ENCODE results near the gene DGKI. TPM values are rescaled to one million over a fixed set of nuclear protein-coding genes. Genes with fewer than 3 reads are reported as not detected.

DGKI gene
- total and polyA plus RNA-seq, 11 donors: 0.36 to 4.6 (median 1.0) TPM

GRCh38 chr7:137703291-137704010 lies 143.3 kb downstream of the DGKI start:
- no peaks in the 10 kb centered on the region for H3K27me3 ChIP-seq
- DNase-seq (no peak), ATAC-seq (no peak)
- H3K36me3 ChIP-seq: no peaks in the 10 kb centered on the region
- 84 to 94% (median 88%) methylated on average over 3 of the region's 3 CpGs for WGBS, 4 donors
- TF ChIP-seq CTCF (IDR thresholded peaks at IDR 0.05) (no peak), POLR2A (IDR thresholded peaks at IDR 0.05) (no peak)
- H3K4me3 ChIP-seq: no peak overlapping the region
- no peaks in the 10 kb centered on the region for H3K4me1 ChIP-seq
- H3K27ac ChIP-seq: no peak overlapping the region
- intact Hi-C loops (cut with DNase I): no loop called here
- H3K9me3 ChIP-seq: peaks cover 0 to 43% (median 15%) of the 10 kb centered on the region in 12 donors

- Histone ChIP-seq H3K4me1 (no peaks in the 10 kb centered on the region), H3K27me3 (no peaks in the 10 kb centered on the region), H3K9me3 (peaks cover 0 to 2% (median 0%) of the 10 kb centered on the region in 12 donors), H3K27ac (no peak overlapping the region), H3K4me3 (no peak overlapping the region), H3K36me3 (no peaks in the 10 kb centered on the region)
- intact Hi-C loops (cut with DNase I): no loop called here
- WGBS, 4 donors: 89 to 94% (median 92%) methylated on average over 1 of the region's 1 CpG
- ATAC-seq: no peak
- no peak for TF ChIP-seq CTCF (IDR thresholded peaks at IDR 0.05)
- no peak for TF ChIP-seq POLR2A (IDR thresholded peaks at IDR 0.05)
- DNase-seq: no peak
Measured at GRCh38 chr7:137696988-137697387, 149.8 kb downstream of the DGKI start.

- TF ChIP-seq POLR2A (IDR thresholded peaks at IDR 0.05) (no peak), CTCF (IDR thresholded peaks at IDR 0.05) (no peak)
- no peaks in the 10 kb centered on the region for H3K9me3 ChIP-seq
- no peak for DNase-seq
- 87 to 97% (median 92%) methylated on average over 2 of the region's 2 CpGs for WGBS, 4 donors
- no peak overlapping the region for H3K27ac ChIP-seq
- H3K4me1 ChIP-seq: no peaks in the 10 kb centered on the region
- ATAC-seq: no peak
- intact Hi-C loops (cut with DNase I): no loop called here
- no peak overlapping the region for H3K4me3 ChIP-seq
- H3K36me3 ChIP-seq: no peaks in the 10 kb centered on the region
- H3K27me3 ChIP-seq: no peaks in the 10 kb centered on the region
Measured at GRCh38 chr7:137696376-137696775, 150.4 kb downstream of the DGKI start.

DNA sequence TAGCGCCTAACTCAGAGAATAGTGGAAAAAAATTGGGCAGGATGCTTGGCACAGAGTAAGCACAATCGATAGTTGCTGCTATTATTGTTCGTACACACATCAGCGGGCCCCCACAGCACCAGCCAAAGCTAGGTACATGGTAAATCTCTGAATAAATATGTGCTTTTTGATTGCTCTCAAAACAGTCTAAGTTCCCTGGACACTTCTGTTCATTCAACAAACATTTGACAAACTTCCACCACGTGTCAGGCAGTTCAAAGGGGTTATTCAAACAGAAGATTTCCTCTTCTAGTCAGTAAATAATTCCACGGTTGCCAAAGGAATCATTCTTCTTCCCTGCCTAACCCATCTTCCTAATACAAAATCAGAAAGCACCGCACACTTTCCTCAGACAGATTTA lies 150.8 kb downstream of the DGKI start:
- Histone ChIP-seq H3K27me3 (no peaks in the 10 kb centered on the region), H3K4me1 (no peaks in the 10 kb centered on the region), H3K4me3 (no peak overlapping the region), H3K36me3 (no peaks in the 10 kb centered on the region), H3K9me3 (no peaks in the 10 kb centered on the region), H3K27ac (no peak overlapping the region)
- intact Hi-C loops (cut with DNase I): no loop called here
- 64 to 75% (median 70%) methylated on average over 7 of the region's 7 CpGs for WGBS, 4 donors
- DNase-seq: no peak
- ATAC-seq: no peak
- TF ChIP-seq POLR2A (IDR thresholded peaks at IDR 0.05) (no peak), CTCF (IDR thresholded peaks at IDR 0.05) (no peak)
